Activated CD4-positive, alpha-beta T cell treated with anti-CD3 and anti-CD28 coated beads, Interleukin-2, amount 10 ng/mL, durations not matched to agents 24 days and 14 days (primary cell): Measurements from ENCODE around the gene GNB1L. TPM values are rescaled to one million over a fixed set of nuclear protein-coding genes. Genes with fewer than 3 reads are reported as not detected.
A peak's percentile ranks its signal among the peaks of the same experiment; 100 is the strongest.

Experiments used
- DNase-seq: peaks from one replicate; pipeline ENCODE4 v3.0.0; 2022
- H3K27ac Mint-ChIP-seq: one replicate; pipeline ENCODE4 v1.8.0; 2022; ENCODE audit warnings: mild to moderate bottlenecking, mixed read lengths
- H3K27me3 Mint-ChIP-seq: one replicate; pipeline ENCODE4 v1.8.0; 2022; ENCODE audit warnings: mixed read lengths
- H3K36me3 Mint-ChIP-seq: one replicate; pipeline ENCODE4 v1.8.0; 2022; ENCODE audit warnings: low read depth, mild to moderate bottlenecking, mixed read lengths
- H3K4me1 Mint-ChIP-seq: one replicate; pipeline ENCODE4 v1.8.0; 2021; ENCODE audit warnings: mixed read lengths
- H3K4me3 Mint-ChIP-seq: one replicate; pipeline ENCODE4 v1.8.0; 2022; ENCODE audit warnings: mild to moderate bottlenecking, moderate library complexity, mixed read lengths
- H3K9me3 Mint-ChIP-seq: one replicate; pipeline ENCODE4 v1.8.0; 2021; ENCODE audit warnings: mixed read lengths
- intact Hi-C: fragments of 100-400 bp; cut with micrococcal nuclease; formaldehyde crosslinking; loops from one replicate; pipeline ENCODE4 v1.15.1; 2023
- total RNA-seq: library from RNA; stranded (reverse); gene quantifications from 2 replicates; pipeline ENCODE4 v1.2.3, GENCODE V29; 2022

GNB1L gene
- total RNA-seq, 1 donor from 2014 or later = 21.4 TPM

GRCh38 chr22:19893363-19893762 is 38.7 kb upstream of the GNB1L start:
- no peaks in the 10 kb centered on the region for H3K27me3 Mint-ChIP-seq
- H3K9me3 Mint-ChIP-seq = no peaks in the 10 kb centered on the region
- no peak for DNase-seq
- peaks cover 5% of the 10 kb centered on the region for H3K36me3 Mint-ChIP-seq
- intact Hi-C loops = no loop called here
- peaks cover 30% of the 10 kb centered on the region for H3K4me1 Mint-ChIP-seq
- no peak overlapping the region for H3K27ac Mint-ChIP-seq
- no peak overlapping the region for H3K4me3 Mint-ChIP-seq

- Mint-ChIP-seq H3K4me3 (no peak overlapping the region), H3K9me3 (no peaks in the 10 kb centered on the region), H3K27ac (no peak overlapping the region), H3K4me1 (peaks cover 30% of the 10 kb centered on the region), H3K27me3 (no peaks in the 10 kb centered on the region), H3K36me3 (peaks cover 5% of the 10 kb centered on the region)
- no peak for DNase-seq
- intact Hi-C loops = no loop called here
These were observed 38.3 kb upstream of the GNB1L start for GRCh38 chr22:19892925-19893324.

- Mint-ChIP-seq H3K27me3 (no peaks in the 10 kb centered on the region), H3K27ac (peak overlapping the region; percentile 94)
- intact Hi-C loops = no loop called here
These were observed 37.7 kb upstream of the GNB1L start for GRCh38 chr22:19892257-19892879.

GRCh38 chr22:19891317-19892256 is 36.9 kb upstream of the GNB1L start:
- peak; percentile 90 for DNase-seq
- no peaks in the 10 kb centered on the region for H3K9me3 Mint-ChIP-seq
- intact Hi-C loops = loop anchor here (1.0 kb wide), 1 partner anchor 37 kb away; the partner anchor contains the start of genes GNB1L and RTL10
- peak overlapping the region; percentile 80 for H3K4me3 Mint-ChIP-seq
- H3K4me1 Mint-ChIP-seq = peaks cover 39% of the 10 kb centered on the region
- H3K27ac Mint-ChIP-seq = peak overlapping the region; percentile 94
- H3K27me3 Mint-ChIP-seq = no peaks in the 10 kb centered on the region
- H3K36me3 Mint-ChIP-seq = peaks cover 5% of the 10 kb centered on the region

More at GRCh38 chr22:19892257-19892879, 37.7 kb upstream of the GNB1L start:
- H3K4me1 Mint-ChIP-seq = peaks cover 31% of the 10 kb centered on the region
- H3K9me3 Mint-ChIP-seq = no peaks in the 10 kb centered on the region
- DNase-seq = peak; percentile 81
- peak overlapping the region; percentile 80 for H3K4me3 Mint-ChIP-seq
- H3K36me3 Mint-ChIP-seq = peaks cover 5% of the 10 kb centered on the region

GRCh38 chr22:19890502-19891316 is 36.0 kb upstream of the GNB1L start:
- no peaks in the 10 kb centered on the region for H3K27me3 Mint-ChIP-seq
- peak overlapping the region; percentile 80 for H3K4me3 Mint-ChIP-seq
- no peak for DNase-seq
- H3K36me3 Mint-ChIP-seq = peaks cover 5% of the 10 kb centered on the region
- peak overlapping the region; percentile 94 for H3K27ac Mint-ChIP-seq
- H3K9me3 Mint-ChIP-seq = no peaks in the 10 kb centered on the region
- intact Hi-C loops = loop anchor here (1.0 kb wide), 1 partner anchor 36 kb away; the partner anchor contains the start of genes GNB1L and RTL10
- H3K4me1 Mint-ChIP-seq = peaks cover 42% of the 10 kb centered on the region

GRCh38 chr22:19889951-19890350 is 35.3 kb upstream of the GNB1L start:
- peak; percentile 66 for DNase-seq

GRCh38 chr22:19888131-19888746 is 33.6 kb upstream of the GNB1L start:
- Mint-ChIP-seq H3K9me3 (no peaks in the 10 kb centered on the region), H3K27me3 (no peaks in the 10 kb centered on the region), H3K36me3 (peaks cover 3% of the 10 kb centered on the region), H3K4me3 (no peak overlapping the region), H3K4me1 (peaks cover 44% of the 10 kb centered on the region), H3K27ac (peak overlapping the region; percentile 32)
- intact Hi-C loops = no loop called here
- DNase-seq = no peak

More at GRCh38 chr22:19889951-19890350, 35.3 kb upstream of the GNB1L start:
- peak overlapping the region; percentile 76 for H3K27ac Mint-ChIP-seq
- intact Hi-C loops = no loop called here
- peaks cover 5% of the 10 kb centered on the region for H3K36me3 Mint-ChIP-seq
- H3K4me1 Mint-ChIP-seq = peaks cover 44% of the 10 kb centered on the region
- H3K4me3 Mint-ChIP-seq = peak overlapping the region; percentile 43
- H3K9me3 Mint-ChIP-seq = no peaks in the 10 kb centered on the region
- H3K27me3 Mint-ChIP-seq = no peaks in the 10 kb centered on the region

- H3K4me3 Mint-ChIP-seq = no peak overlapping the region
- peak overlapping the region; percentile 62 for H3K27ac Mint-ChIP-seq
- H3K9me3 Mint-ChIP-seq = no peaks in the 10 kb centered on the region
- peaks cover 3% of the 10 kb centered on the region for H3K36me3 Mint-ChIP-seq
- DNase-seq = no peak
- H3K4me1 Mint-ChIP-seq = peaks cover 39% of the 10 kb centered on the region
- intact Hi-C loops = no loop called here
- no peaks in the 10 kb centered on the region for H3K27me3 Mint-ChIP-seq
These were observed 32.7 kb upstream of the GNB1L start for GRCh38 chr22:19887256-19887985.

- peaks cover 32% of the 10 kb centered on the region for H3K4me1 Mint-ChIP-seq
- intact Hi-C loops = no loop called here
These were observed 32.1 kb upstream of the GNB1L start for GRCh38 chr22:19886605-19887255.

GRCh38 chr22:19885841-19886592 is 31.3 kb upstream of the GNB1L start:
- Mint-ChIP-seq H3K4me3 (no peak overlapping the region), H3K4me1 (peaks cover 25% of the 10 kb centered on the region), H3K36me3 (peaks cover 3% of the 10 kb centered on the region), H3K9me3 (no peaks in the 10 kb centered on the region), H3K27ac (peak overlapping the region; percentile 48), H3K27me3 (no peaks in the 10 kb centered on the region)
- intact Hi-C loops = no loop called here
- DNase-seq = no peak

More at GRCh38 chr22:19886605-19887255, 32.1 kb upstream of the GNB1L start:
- H3K27me3 Mint-ChIP-seq = no peaks in the 10 kb centered on the region
- peak overlapping the region; percentile 62 for H3K27ac Mint-ChIP-seq
- no peak overlapping the region for H3K4me3 Mint-ChIP-seq
- no peaks in the 10 kb centered on the region for H3K9me3 Mint-ChIP-seq
- peak; percentile 71 for DNase-seq
- H3K36me3 Mint-ChIP-seq = peaks cover 3% of the 10 kb centered on the region

- no peak overlapping the region for H3K27ac Mint-ChIP-seq
- no peak for DNase-seq
- H3K4me1 Mint-ChIP-seq = peaks cover 20% of the 10 kb centered on the region
- H3K36me3 Mint-ChIP-seq = peaks cover 2% of the 10 kb centered on the region
- no peak overlapping the region for H3K4me3 Mint-ChIP-seq
- no peaks in the 10 kb centered on the region for H3K27me3 Mint-ChIP-seq
- H3K9me3 Mint-ChIP-seq = no peaks in the 10 kb centered on the region
- intact Hi-C loops = no loop called here
These were observed 30.5 kb upstream of the GNB1L start for GRCh38 chr22:19884954-19885751.
